Measurements from ENCODE around the gene ALOX5AP. TPM values are rescaled to one million over a fixed set of nuclear protein-coding genes. Genes with fewer than 3 reads are reported as not detected.

Gene ALOX5AP
- total and polyA plus RNA-seq, 2 experiments from 2014 or later: 3.3 to 17.2 TPM

DNA sequence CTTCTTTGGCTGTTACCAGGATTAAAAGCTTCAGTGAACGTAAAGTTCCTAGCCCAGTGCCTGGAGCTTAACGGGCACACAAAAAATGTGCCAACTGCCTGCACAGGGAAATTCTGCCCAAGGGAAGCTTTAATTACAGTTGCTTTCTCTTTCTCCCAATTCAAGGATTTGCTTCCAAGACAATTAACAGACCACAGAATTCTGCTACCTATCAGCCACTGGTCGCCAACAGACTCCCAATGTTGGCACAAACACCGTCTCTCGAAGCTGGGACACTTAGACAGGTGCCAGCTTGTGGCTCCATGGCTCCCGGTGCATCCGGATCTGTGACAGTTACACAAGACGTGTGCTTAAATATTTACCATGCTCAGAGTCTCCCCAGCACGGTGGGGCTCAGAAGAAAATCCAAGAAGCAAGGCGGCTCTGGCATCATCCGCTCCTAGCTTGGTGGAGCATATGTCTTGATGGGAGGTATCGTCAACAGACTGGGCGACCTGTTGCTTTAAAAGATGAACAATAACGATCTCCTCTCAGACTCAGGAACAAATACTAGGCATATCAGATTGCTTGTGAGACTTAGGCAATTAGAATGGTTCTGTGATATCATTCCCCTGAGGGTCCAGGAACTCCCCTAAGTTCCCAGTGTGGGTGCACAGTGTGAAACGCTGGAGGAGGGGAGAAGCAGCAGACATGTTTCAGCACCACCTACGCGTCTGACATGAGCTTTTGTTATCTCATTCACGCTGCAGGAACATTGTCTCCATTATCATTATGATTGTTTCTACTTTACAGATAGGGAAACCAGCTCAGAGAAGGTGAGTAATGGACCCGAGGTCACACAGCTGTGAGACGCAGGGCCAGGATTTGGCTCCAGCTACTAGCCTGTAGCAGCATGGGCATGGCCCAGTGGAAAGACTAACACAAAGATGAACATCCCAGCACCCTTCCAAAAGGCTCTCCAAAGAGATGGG, 61.6 kb downstream of the ALOX5AP start:
- WGBS (ENCODE audit: low lambda C conversion rate, missing lambda C conversion rate): 54% methylated on average over 20 of the region's 20 CpGs
- H2AFZ ChIP-seq: no peak overlapping the region
- H3K27me3 ChIP-seq: no peaks in the 10 kb centered on the region
- no peaks in the 10 kb centered on the region for H3K79me2 ChIP-seq
- H3K27ac ChIP-seq: no peak overlapping the region
- peak overlapping the region; percentile 16 for H3K4me2 ChIP-seq
- no peaks in the 10 kb centered on the region for H3K36me3 ChIP-seq (replicated peaks; ENCODE audit: insufficient read depth, low read depth)
- peaks cover 29% of the 10 kb centered on the region for H3K4me1 ChIP-seq (ENCODE audit: insufficient read depth)
- no peaks in the 10 kb centered on the region for H4K20me1 ChIP-seq (ENCODE audit: insufficient read depth, poor library complexity, severe bottlenecking)
- no peak overlapping the region for H3K4me3 ChIP-seq
- DNase-seq (ENCODE audit: low spot score): no peak
- no peaks in the 10 kb centered on the region for H3K9me2 ChIP-seq (replicated peaks; ENCODE audit: insufficient read depth)
- H3K9me3 ChIP-seq (ENCODE audit: low read depth): no peaks in the 10 kb centered on the region
- TF ChIP-seq, protein P1, sequence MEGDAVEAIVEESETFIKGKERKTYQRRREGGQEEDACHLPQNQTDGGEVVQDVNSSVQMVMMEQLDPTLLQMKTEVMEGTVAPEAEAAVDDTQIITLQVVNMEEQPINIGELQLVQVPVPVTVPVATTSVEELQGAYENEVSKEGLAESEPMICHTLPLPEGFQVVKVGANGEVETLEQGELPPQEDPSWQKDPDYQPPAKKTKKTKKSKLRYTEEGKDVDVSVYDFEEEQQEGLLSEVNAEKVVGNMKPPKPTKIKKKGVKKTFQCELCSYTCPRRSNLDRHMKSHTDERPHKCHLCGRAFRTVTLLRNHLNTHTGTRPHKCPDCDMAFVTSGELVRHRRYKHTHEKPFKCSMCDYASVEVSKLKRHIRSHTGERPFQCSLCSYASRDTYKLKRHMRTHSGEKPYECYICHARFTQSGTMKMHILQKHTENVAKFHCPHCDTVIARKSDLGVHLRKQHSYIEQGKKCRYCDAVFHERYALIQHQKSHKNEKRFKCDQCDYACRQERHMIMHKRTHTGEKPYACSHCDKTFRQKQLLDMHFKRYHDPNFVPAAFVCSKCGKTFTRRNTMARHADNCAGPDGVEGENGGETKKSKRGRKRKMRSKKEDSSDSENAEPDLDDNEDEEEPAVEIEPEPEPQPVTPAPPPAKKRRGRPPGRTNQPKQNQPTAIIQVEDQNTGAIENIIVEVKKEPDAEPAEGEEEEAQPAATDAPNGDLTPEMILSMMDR (IDR thresholded peaks at IDR 0.05; ENCODE audit: poor library complexity): no peak
- TF ChIP-seq EZH2phosphoT487 (IDR thresholded peaks at IDR 0.05; ENCODE audit: low read depth, severe bottlenecking, unreplicated experiment) (no peak), EZH2 (IDR thresholded peaks at IDR 0.05; ENCODE audit: borderline replicate concordance) (no peak)

DNA sequence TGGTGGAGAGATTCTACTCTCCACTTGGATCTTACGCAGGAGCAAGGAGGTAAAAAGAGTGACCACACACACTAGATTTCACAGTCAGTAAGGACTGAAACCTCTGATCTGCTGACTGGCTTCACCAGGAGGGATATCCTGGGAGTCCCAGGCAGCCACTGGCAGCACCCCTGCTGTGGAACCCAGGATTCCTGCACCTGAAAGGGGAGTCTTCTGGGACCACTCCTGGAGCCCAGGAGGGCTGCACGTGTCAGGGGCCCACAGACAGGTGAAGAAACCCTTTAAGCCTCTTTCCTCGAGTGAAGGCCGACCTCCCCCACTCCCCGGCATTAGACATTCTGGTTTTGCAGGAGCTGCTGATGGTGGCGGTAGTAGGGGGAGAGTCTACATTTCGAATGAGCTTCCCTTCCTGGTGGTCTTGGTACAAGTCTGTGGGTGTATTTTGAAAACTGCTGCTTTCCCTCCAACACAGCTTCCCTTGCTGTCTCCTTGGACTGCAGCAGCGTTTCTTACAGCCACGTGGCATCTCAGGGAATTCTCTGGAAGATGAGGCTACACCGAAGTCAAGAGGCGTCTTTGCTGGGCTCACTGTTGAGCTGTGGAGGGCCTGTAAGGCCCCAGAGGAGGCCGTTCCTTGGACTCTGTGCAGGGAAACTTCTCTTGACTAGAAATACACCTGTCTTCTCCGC, 62.6 kb downstream of the ALOX5AP start:
- H3K9me3 ChIP-seq (ENCODE audit: low read depth): no peaks in the 10 kb centered on the region
- H4K20me1 ChIP-seq (ENCODE audit: insufficient read depth, poor library complexity, severe bottlenecking): no peaks in the 10 kb centered on the region
- H2AFZ ChIP-seq: no peak overlapping the region
- H3K79me2 ChIP-seq: no peaks in the 10 kb centered on the region
- WGBS (ENCODE audit: low lambda C conversion rate, missing lambda C conversion rate): 89% methylated on average over 13 of the region's 13 CpGs
- H3K36me3 ChIP-seq (replicated peaks; ENCODE audit: insufficient read depth, low read depth): no peaks in the 10 kb centered on the region
- no peak overlapping the region for H3K27ac ChIP-seq
- no peaks in the 10 kb centered on the region for H3K27me3 ChIP-seq
- no peak overlapping the region for H3K4me3 ChIP-seq
- no peaks in the 10 kb centered on the region for H3K9me2 ChIP-seq (replicated peaks; ENCODE audit: insufficient read depth)
- H3K4me2 ChIP-seq: no peak overlapping the region
- TF ChIP-seq EZH2 (IDR thresholded peaks at IDR 0.05; ENCODE audit: borderline replicate concordance) (no peak), EZH2phosphoT487 (IDR thresholded peaks at IDR 0.05; ENCODE audit: low read depth, severe bottlenecking, unreplicated experiment) (no peak)
- TF ChIP-seq, protein P1 (IDR thresholded peaks at IDR 0.05; ENCODE audit: poor library complexity): no peak
- DNase-seq (ENCODE audit: low spot score): no peak
- H3K4me1 ChIP-seq (ENCODE audit: insufficient read depth): peaks cover 19% of the 10 kb centered on the region

DNA sequence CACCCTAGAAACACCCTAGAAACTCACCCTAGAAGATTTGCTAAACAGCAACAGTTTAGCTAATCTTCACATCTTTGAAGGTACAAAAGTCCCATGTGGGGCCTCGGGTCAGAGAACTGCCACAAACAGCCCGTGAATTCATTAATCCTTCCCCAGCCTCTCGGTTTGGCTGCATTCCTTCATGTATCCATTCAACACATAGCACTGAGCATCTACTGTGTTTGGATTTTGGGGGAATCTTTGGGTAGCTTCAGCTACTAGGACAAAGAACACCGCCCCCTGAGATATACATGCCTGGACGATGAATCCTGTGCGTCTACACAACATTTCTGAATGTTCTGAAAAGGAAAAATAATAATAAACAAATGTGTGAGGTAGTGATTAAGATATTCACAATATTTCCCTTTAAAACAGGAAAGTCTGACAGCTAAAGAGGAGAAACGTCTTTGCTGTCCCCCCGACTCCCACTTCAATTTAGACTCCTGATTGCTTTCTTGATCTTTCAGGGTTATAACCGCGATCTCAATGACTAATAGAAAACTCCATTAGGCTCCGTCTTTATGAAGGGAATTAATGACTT, 63.5 kb downstream of the ALOX5AP start:
- 56% methylated on average over 11 of the region's 11 CpGs for WGBS (ENCODE audit: low lambda C conversion rate, missing lambda C conversion rate)
- H3K9me2 ChIP-seq (replicated peaks; ENCODE audit: insufficient read depth): no peaks in the 10 kb centered on the region
- TF ChIP-seq, protein P1 (IDR thresholded peaks at IDR 0.05; ENCODE audit: poor library complexity): no peak
- no peak for TF ChIP-seq EZH2 (IDR thresholded peaks at IDR 0.05; ENCODE audit: borderline replicate concordance)
- no peak for TF ChIP-seq EZH2phosphoT487 (IDR thresholded peaks at IDR 0.05; ENCODE audit: low read depth, severe bottlenecking, unreplicated experiment)
- peaks cover 19% of the 10 kb centered on the region for H3K4me1 ChIP-seq (ENCODE audit: insufficient read depth)
- no peaks in the 10 kb centered on the region for H4K20me1 ChIP-seq (ENCODE audit: insufficient read depth, poor library complexity, severe bottlenecking)
- no peak for DNase-seq (ENCODE audit: low spot score)
- H3K27me3 ChIP-seq: no peaks in the 10 kb centered on the region
- H3K4me3 ChIP-seq: no peak overlapping the region
- H3K79me2 ChIP-seq: no peaks in the 10 kb centered on the region
- peak overlapping the region; percentile 7 for H3K27ac ChIP-seq
- H2AFZ ChIP-seq: no peak overlapping the region
- H3K36me3 ChIP-seq (replicated peaks; ENCODE audit: insufficient read depth, low read depth): no peaks in the 10 kb centered on the region
- no peak overlapping the region for H3K4me2 ChIP-seq
- no peaks in the 10 kb centered on the region for H3K9me3 ChIP-seq (ENCODE audit: low read depth)
